ENCODE data around the gene PI4KB. TPM values are rescaled to one million over a fixed set of nuclear protein-coding genes. Genes with fewer than 3 reads are reported as not detected.
A peak's percentile ranks its signal among the peaks of the same experiment; 100 is the strongest.

The PI4KB gene
- total and polyA plus RNA-seq, 9 of the 15 experiments (the other 6 are each of a cell fraction or from before 2014, with no cell fraction given), result 3.1 to 65.4 (median 45.1) TPM

DNA sequence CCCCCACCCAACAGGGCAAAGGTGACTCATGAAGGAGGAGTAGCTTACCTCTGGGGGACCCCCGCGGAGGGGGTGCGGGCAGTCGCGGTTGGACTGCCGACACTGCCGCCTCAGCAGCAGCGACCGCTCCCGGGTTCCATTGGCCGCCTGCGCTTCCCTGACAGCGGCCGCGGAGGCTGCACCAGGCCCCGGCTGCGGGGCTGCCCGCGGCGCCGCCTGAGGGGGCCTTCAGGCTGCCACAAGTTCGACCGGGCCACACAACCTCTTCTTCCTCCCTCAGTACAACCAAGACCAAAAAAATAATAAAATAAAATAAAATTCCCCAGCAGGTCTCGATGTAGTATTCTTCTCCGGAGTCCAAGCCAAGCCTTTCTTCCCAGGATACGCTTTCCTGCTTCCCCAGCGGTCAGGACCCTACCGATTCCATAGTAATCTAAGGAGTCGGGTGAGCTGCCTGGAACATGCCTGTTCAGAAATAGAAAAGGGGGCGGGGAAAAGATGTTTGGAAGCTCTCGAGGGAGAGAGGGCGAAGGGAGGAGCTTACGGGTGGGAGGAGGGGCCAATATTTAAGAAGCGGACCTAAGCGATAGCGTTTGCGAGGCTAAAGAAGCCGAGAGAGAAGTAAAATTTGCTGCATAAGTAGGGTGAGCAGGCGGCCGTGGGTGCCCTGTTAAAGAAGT, at the start of gene PI4KB (continued):
- TF ChIP-seq FOSL1 (tag; conservative IDR thresholded peaks at IDR 0.05), result 0 out of 2 replicates have a peak, but pooled peaks have one; percentile 37
- TF ChIP-seq, protein P1, sequence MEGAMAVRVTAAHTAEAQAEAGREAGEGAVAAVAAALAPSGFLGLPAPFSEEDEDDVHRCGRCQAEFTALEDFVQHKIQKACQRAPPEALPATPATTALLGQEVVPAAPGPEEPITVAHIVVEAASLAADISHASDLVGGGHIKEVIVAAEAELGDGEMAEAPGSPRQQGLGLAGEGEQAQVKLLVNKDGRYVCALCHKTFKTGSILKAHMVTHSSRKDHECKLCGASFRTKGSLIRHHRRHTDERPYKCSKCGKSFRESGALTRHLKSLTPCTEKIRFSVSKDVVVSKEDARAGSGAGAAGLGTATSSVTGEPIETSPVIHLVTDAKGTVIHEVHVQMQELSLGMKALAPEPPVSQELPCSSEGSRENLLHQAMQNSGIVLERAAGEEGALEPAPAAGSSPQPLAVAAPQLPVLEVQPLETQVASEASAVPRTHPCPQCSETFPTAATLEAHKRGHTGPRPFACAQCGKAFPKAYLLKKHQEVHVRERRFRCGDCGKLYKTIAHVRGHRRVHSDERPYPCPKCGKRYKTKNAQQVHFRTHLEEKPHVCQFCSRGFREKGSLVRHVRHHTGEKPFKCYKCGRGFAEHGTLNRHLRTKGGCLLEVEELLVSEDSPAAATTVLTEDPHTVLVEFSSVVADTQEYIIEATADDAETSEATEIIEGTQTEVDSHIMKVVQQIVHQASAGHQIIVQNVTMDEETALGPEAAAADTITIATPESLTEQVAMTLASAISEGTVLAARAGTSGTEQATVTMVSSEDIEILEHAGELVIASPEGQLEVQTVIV (CRISPR knock-in tag; IDR thresholded peaks at IDR 0.05; ENCODE audit: borderline replicate concordance), result no peak
- no peak for TF ChIP-seq PHF21A (IDR thresholded peaks at IDR 0.05; ENCODE audit: borderline replicate concordance, low read depth)
- no peak for TF ChIP-seq ZNF79 (CRISPR knock-in tag; IDR thresholded peaks at IDR 0.05; ENCODE audit: low read depth)
- no peak for TF ChIP-seq ZNF282 (CRISPR knock-in tag; IDR thresholded peaks at IDR 0.05)
- TF ChIP-seq HEY1 (CRISPR knock-in tag; IDR thresholded peaks at IDR 0.05; ENCODE audit: borderline replicate concordance), result no peak
- TF ChIP-seq, protein P2, sequence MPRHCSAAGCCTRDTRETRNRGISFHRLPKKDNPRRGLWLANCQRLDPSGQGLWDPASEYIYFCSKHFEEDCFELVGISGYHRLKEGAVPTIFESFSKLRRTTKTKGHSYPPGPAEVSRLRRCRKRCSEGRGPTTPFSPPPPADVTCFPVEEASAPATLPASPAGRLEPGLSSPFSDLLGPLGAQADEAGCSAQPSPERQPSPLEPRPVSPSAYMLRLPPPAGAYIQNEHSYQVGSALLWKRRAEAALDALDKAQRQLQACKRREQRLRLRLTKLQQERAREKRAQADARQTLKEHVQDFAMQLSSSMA (CRISPR knock-in tag; IDR thresholded peaks at IDR 0.05), result no peak
- 0 out of 2 replicates have a peak, but pooled peaks have one; percentile 5 for TF ChIP-seq ZNF589 (CRISPR knock-in tag; IDR thresholded peaks at IDR 0.05; ENCODE audit: low read depth)
- no peak for TF ChIP-seq NFE2L1 (tag; IDR thresholded peaks at IDR 0.05; ENCODE audit: borderline replicate concordance, low read depth)
- no peak for TF ChIP-seq CREB1 (IDR thresholded peaks at IDR 0.05)
- no peak for TF ChIP-seq CREB1 (CRISPR knock-in tag; IDR thresholded peaks at IDR 0.05)
- TF ChIP-seq, protein P3, sequence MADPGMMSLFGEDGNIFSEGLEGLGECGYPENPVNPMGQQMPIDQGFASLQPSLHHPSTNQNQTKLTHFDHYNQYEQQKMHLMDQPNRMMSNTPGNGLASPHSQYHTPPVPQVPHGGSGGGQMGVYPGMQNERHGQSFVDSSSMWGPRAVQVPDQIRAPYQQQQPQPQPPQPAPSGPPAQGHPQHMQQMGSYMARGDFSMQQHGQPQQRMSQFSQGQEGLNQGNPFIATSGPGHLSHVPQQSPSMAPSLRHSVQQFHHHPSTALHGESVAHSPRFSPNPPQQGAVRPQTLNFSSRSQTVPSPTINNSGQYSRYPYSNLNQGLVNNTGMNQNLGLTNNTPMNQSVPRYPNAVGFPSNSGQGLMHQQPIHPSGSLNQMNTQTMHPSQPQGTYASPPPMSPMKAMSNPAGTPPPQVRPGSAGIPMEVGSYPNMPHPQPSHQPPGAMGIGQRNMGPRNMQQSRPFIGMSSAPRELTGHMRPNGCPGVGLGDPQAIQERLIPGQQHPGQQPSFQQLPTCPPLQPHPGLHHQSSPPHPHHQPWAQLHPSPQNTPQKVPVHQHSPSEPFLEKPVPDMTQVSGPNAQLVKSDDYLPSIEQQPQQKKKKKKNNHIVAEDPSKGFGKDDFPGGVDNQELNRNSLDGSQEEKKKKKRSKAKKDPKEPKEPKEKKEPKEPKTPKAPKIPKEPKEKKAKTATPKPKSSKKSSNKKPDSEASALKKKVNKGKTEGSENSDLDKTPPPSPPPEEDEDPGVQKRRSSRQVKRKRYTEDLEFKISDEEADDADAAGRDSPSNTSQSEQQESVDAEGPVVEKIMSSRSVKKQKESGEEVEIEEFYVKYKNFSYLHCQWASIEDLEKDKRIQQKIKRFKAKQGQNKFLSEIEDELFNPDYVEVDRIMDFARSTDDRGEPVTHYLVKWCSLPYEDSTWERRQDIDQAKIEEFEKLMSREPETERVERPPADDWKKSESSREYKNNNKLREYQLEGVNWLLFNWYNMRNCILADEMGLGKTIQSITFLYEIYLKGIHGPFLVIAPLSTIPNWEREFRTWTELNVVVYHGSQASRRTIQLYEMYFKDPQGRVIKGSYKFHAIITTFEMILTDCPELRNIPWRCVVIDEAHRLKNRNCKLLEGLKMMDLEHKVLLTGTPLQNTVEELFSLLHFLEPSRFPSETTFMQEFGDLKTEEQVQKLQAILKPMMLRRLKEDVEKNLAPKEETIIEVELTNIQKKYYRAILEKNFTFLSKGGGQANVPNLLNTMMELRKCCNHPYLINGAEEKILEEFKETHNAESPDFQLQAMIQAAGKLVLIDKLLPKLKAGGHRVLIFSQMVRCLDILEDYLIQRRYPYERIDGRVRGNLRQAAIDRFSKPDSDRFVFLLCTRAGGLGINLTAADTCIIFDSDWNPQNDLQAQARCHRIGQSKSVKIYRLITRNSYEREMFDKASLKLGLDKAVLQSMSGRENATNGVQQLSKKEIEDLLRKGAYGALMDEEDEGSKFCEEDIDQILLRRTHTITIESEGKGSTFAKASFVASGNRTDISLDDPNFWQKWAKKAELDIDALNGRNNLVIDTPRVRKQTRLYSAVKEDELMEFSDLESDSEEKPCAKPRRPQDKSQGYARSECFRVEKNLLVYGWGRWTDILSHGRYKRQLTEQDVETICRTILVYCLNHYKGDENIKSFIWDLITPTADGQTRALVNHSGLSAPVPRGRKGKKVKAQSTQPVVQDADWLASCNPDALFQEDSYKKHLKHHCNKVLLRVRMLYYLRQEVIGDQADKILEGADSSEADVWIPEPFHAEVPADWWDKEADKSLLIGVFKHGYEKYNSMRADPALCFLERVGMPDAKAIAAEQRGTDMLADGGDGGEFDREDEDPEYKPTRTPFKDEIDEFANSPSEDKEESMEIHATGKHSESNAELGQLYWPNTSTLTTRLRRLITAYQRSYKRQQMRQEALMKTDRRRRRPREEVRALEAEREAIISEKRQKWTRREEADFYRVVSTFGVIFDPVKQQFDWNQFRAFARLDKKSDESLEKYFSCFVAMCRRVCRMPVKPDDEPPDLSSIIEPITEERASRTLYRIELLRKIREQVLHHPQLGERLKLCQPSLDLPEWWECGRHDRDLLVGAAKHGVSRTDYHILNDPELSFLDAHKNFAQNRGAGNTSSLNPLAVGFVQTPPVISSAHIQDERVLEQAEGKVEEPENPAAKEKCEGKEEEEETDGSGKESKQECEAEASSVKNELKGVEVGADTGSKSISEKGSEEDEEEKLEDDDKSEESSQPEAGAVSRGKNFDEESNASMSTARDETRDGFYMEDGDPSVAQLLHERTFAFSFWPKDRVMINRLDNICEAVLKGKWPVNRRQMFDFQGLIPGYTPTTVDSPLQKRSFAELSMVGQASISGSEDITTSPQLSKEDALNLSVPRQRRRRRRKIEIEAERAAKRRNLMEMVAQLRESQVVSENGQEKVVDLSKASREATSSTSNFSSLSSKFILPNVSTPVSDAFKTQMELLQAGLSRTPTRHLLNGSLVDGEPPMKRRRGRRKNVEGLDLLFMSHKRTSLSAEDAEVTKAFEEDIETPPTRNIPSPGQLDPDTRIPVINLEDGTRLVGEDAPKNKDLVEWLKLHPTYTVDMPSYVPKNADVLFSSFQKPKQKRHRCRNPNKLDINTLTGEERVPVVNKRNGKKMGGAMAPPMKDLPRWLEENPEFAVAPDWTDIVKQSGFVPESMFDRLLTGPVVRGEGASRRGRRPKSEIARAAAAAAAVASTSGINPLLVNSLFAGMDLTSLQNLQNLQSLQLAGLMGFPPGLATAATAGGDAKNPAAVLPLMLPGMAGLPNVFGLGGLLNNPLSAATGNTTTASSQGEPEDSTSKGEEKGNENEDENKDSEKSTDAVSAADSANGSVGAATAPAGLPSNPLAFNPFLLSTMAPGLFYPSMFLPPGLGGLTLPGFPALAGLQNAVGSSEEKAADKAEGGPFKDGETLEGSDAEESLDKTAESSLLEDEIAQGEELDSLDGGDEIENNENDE (IDR thresholded peaks at IDR 0.05; ENCODE audit: low read depth, low read length), result no peak
- no peak for TF ChIP-seq PCBP2 (IDR thresholded peaks at IDR 0.05; ENCODE audit: low read depth, low read length, poor library complexity, severe bottlenecking)
